GM19023 (cell line): Measurements from ENCODE around the gene SLC4A2.

Experiments
- ATAC-seq: cut with Tn5 transposase; IDR thresholded peaks from one replicate; pipeline ENCODE4 v1.9.1; 2021; ENCODE audit warnings: mild to moderate bottlenecking, moderate library complexity; ENCODE audit not compliant: unreplicated experiment

Gene SLC4A2

DNA sequence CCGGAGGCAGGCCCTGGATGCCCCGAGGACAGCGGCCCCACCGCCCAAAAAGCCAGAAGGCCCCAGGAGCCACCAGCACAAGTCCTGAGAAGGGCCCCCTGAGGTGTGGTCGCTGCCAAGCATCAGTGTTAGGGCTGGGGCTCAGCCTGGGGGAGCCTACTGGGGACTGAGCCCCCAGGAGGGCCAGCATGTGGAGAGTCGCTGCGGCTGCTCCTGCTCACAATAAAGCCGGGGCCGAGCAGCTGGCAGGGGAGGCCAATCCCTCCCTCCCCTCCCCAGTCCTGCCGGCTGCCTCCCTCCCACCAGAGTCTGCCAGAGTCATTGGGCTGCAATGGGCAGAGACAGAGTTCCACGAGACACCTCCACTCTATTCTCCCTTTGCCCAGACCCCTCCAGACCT is 14.1 kb upstream of the SLC4A2 start:
- ATAC-seq = no peak

DNA sequence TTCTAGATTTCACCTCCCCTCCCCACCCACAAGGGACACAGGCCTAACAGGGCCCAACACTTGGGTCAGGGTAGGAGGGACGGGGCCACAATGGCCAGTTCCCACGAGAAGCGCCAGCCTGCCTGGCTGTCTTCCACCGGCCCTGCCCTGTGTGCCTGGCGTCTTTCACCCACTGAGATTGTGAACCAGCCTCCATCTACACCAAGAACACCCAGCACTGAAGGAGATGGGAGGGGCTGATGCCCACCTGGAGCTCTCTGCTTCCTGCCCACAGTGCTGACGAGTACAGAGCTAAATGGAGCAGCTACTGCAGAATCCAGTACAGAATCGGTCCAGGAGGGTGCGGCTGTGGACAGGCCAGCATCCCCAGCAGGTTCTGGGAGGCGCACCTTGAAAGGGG is 13.4 kb upstream of the SLC4A2 start:
- ATAC-seq = no peak

DNA sequence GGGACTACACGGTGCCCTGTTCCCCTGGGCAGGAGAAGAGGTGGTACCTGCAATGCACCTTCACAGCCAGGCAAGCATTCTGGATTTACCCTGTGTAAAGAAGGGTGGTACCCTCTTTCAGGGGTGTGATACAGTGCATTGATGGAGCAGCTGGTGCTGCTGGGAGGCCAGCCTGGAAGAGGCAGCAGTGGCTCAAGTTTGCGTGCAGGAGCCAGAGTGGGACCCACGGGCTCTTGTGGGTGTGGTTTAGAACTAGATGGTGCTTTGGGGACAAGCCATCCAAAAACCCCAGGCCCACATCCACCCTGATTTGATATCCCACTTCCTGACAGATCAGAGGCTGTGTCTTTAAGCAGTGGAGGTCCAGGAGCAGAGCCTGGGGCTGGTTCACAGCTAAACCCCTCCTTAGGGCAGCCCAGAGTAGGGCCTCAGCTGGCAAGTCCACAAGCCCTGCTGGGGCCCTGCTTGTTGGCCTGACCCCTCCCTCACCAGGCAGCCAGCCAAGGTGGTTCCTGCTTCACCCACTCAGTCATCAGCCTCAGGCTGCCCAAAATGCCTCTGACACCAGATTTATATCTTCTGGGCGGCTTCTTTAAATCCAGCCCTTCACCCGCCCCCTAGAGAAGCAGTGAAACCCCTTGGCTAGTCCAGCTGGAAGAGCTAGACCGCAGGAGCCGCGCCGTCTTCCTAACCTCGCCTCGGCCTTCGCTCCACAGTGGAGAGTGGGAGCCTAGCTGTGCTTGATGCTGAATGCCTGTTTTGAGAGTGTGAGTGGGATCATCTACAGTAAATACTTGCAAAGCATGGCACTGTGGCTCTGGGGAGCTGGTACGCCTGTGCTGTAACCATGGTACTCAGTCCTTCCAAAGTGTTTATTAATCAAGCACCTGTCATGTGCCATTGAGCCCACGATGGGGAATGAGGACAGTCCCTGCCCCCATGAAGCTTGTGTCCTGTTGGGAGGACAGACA is 12.5 kb upstream of the SLC4A2 start:
- no peak for ATAC-seq

- no peak for ATAC-seq
Measured at GRCh38 chr7:151047976-151048815, 11.2 kb upstream of the SLC4A2 start, which contains the start of gene ASIC3. Gene ASIC3 (plus strand): TSS chr7:151048531. CDS start chr7:151048886, 355 bp downstream.

DNA sequence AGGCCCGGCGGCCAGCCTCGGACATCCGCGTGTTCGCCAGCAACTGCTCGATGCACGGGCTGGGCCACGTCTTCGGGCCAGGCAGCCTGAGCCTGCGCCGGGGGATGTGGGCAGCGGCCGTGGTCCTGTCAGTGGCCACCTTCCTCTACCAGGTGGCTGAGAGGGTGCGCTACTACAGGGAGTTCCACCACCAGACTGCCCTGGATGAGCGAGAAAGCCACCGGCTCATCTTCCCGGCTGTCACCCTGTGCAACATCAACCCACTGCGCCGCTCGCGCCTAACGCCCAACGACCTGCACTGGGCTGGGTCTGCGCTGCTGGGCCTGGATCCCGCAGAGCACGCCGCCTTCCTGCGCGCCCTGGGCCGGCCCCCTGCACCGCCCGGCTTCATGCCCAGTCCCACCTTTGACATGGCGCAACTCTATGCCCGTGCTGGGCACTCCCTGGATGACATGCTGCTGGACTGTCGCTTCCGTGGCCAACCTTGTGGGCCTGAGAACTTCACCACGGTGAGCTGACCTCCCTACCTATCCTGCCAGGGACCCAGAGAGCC is 10.4 kb upstream of the SLC4A2 start:
- no peak for ATAC-seq

DNA sequence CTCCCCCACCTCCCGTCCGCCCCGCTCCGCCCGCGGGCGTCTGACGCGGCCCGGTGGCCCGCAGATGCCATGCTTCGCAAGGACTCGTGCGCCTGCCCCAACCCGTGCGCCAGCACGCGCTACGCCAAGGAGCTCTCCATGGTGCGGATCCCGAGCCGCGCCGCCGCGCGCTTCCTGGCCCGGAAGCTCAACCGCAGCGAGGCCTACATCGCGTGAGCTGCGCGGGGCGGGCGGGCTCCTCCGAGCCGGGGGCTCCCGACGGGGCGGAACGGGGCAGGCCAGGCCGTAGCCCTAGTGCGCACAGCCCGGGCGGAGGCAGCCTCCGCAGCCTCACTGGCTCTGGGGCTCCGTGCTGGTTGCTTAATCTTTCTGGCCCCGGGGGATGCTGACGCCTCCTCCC is 8.3 kb upstream of the SLC4A2 start:
- no peak for ATAC-seq

- ATAC-seq = no peak
Measured at GRCh38 chr7:151053096-151053495, 6.3 kb upstream of the SLC4A2 start.

- no peak for ATAC-seq
Measured at GRCh38 chr7:151053751-151054150, 5.6 kb upstream of the SLC4A2 start.

- no peak for ATAC-seq
Measured at GRCh38 chr7:151056283-151056665, 3.1 kb upstream of the SLC4A2 start.

GRCh38 chr7:151056666-151057505 is 2.5 kb upstream of the SLC4A2 start:
- ATAC-seq = no peak

GRCh38 chr7:151057506-151057988 is 1.8 kb upstream of the SLC4A2 start, which contains the start of gene CDK5:
Gene CDK5 (minus strand): TSS chr7:151057897. CDS start chr7:151057848, 49 bp downstream.
- ATAC-seq = peak; percentile 16

DNA sequence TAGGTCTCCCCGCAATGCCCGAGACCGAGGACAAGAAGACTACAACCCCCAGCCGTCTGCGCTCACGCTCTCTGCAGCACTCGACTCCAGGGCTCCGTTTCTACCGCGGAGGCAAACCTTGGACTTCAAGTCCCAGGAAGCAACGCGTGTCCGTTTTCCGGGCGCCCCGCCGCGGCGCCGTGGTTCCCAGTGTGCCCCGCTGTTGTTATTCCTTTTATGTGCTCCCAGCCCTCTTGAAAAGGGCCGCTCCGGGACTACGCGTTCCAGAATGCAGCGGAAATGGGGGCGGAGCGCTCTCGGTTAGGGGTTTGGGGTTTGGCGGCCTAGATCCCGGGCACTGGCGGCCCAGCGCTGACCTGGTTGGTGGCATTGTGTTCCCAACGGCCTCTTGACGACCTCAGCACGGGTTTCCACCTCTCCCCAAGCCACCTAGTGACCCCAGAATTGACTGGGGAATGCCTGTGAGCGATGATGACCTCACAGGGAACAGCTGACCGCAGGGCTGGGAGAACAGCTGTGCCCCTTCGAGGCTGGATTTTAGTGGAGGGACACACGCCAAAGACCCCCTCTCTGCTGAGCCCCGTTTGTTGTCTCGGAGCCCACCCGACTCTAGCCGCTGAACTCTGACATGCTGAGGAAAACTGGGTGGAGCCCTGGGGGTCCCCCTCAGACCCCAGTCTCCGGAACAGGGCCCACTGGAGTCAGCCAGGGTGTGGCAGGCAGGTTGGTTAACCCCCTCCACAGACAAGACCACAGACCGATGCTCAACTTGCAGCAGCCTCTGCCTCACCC is 1.2 kb upstream of the SLC4A2 start:
- ATAC-seq = peak; percentile 87

DNA sequence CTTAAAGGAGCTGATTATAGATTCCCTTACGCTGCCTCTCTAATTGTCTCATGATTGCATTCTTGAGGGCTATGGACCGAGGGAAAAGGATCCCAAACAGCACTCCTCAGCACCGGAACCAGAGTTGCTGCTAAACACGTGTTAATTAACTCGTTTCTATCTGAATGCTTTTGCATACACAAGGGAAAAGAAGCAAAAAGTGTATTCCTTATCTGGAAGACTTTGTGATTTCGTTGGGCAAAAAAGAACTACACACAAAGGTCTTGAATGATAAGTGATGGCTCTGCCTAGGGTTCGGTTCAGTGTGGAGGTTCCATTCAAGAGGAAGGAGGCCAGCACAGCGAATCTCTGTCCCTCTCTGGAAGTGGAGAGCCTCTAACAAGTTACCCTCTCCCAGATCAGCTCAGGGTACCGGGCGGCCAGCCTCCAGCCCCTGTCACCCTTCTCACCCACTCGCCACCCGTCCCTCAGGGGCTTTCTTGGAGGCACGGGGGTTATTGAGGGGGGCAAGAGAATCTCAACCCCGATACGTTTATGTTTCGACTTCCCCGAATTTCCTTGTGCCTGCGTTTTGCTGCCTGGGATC is 515 bp upstream of the SLC4A2 start:
- no peak for ATAC-seq

DNA sequence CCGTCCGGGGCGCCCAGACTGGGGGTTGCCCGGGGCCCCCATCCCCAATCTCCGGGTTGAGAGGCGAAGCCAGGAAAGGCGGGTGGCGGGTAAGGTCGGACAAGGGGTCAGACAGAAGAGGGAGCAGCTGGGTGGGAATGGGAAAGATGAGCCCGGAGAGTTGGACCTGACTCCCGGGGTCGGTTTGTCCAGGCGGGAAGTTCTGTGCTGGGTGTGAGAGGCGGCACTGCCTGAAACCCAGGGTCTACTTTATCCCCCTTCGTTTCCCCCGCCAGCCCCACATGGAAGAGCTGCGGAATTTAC is 675 bp downstream of the SLC4A2 start:
- no peak for ATAC-seq

GRCh38 chr7:151060416-151061212 is 1.2 kb downstream of the SLC4A2 start:
- no peak for ATAC-seq

DNA sequence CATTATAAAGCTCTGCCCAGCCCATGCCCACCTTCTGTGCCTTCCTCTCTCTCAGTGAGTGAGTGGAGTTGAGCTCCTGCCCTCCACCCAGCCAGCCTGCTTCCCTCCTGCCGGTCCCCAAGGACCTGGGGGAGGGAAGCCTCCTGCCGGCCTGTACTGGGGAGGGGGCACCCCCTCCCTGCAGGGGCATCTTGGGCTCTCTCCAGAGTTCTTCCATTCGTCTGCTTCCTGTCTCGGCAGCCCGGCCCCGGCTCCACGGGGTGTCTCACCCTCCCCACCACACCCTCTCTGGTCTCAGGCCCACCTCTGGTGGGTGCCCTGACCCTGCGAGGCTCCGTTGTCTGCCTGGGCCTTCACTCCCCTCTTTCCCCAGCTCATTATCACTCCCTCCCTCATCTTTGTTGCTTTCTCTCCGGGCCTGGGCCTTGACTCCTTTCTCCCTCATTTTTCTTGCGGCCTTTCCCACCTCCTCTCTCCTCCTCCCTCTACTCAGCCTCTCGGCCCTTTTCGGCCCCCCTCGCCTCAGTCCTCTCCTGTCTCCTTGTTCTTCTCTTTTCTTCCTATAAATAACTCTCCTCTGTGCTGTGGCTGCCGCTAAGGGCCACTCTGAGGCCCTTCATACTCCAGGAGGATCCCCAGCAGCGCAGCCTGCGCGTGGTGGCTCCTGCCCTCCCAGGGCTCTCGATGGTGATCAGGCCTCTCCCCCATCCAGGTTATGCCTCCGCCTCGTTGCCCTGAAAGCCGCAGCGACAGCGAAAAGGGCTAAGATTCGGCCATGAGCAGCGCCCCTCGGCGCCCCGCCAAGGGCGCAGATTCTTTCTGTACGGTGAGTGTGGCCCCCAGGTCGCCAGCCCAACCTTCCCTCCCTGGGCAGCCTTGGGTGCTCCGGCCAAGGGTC is 2.1 kb downstream of the SLC4A2 start:
- no peak for ATAC-seq

DNA sequence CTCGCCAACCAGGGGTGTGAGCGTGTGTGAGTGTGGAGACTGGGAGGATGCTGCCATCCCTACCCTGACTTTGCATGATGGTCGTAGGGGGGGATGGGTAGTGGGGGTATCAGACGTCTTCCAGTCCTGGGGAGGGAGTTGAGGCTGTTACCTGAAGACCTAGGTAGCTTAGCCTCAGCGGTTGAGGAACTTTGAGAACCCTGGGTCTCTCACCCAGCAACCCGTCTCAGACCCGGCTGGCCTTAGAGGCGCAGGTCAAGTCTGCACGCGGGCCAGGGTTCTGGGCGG is 2.7 kb downstream of the SLC4A2 start:
- no peak for ATAC-seq
